ENCODE results near the gene MLYCD. TPM values are rescaled to one million over a fixed set of nuclear protein-coding genes. Genes with fewer than 3 reads are reported as not detected.

Gene MLYCD
- total and polyA plus RNA-seq, 7 donors, result 8.3 to 21.6 (median 14.7) TPM

- H3K27me3 ChIP-seq (ENCODE audit: insufficient read depth in 3 of 3, low read length in 2 of 3), result no peaks in the 10 kb centered on the region
- no peak for TF ChIP-seq CTCF (IDR thresholded peaks at IDR 0.05)
- DNase-seq (no peak), ATAC-seq (no peak)
- no peaks in the 10 kb centered on the region for H3K36me3 ChIP-seq (ENCODE audit: insufficient read depth in 1 of 2, low read depth in 1 of 2)
- H3K4me3 ChIP-seq, result no peak overlapping the region
- intact Hi-C loops (cut with DNase I), result no loop called here
- no peaks in the 10 kb centered on the region for H3K9me3 ChIP-seq
- no peaks in the 10 kb centered on the region for H3K4me1 ChIP-seq
- WGBS, 3 donors, result 82 to 91% (median 87%) methylated on average over 11 of the region's 11 CpGs
- H3K27ac ChIP-seq, result no peak overlapping the region
Observed at GRCh38 chr16:83852774-83853173, 46.1 kb upstream of the MLYCD start.

- no peaks in the 10 kb centered on the region for H3K4me1 ChIP-seq
- no peak overlapping the region for H3K4me3 ChIP-seq
- DNase-seq, result no peak
- no peak for ATAC-seq
- peaks cover 0 to 2% (median 0%) of the 10 kb centered on the region in 3 donors for H3K27me3 ChIP-seq (ENCODE audit: insufficient read depth in 3 of 3, low read length in 2 of 3)
- H3K9me3 ChIP-seq, result no peaks in the 10 kb centered on the region
- 95 to 96% (median 96%) methylated on average over 8 of the region's 8 CpGs for WGBS, 3 donors
- H3K36me3 ChIP-seq (ENCODE audit: insufficient read depth in 1 of 2, low read depth in 1 of 2), result no peaks in the 10 kb centered on the region
- no peak for TF ChIP-seq CTCF (IDR thresholded peaks at IDR 0.05)
- intact Hi-C loops (cut with DNase I), result no loop called here
- H3K27ac ChIP-seq, result no peak overlapping the region
Observed at GRCh38 chr16:83853834-83854233, 45.1 kb upstream of the MLYCD start.

- DNase-seq (no peak), ATAC-seq (no peak)
- 86 to 90% (median 87%) methylated on average over 9 of the region's 9 CpGs for WGBS, 3 donors
- H3K27me3 ChIP-seq (ENCODE audit: insufficient read depth in 3 of 3, low read length in 2 of 3), result peaks cover 0 to 2% (median 0%) of the 10 kb centered on the region in 3 donors
- no peak overlapping the region for H3K4me3 ChIP-seq
- intact Hi-C loops (cut with DNase I), result no loop called here
- no peaks in the 10 kb centered on the region for H3K36me3 ChIP-seq (ENCODE audit: insufficient read depth in 1 of 2, low read depth in 1 of 2)
- no peak overlapping the region for H3K27ac ChIP-seq
- no peaks in the 10 kb centered on the region for H3K4me1 ChIP-seq
- no peaks in the 10 kb centered on the region for H3K9me3 ChIP-seq
- no peak for TF ChIP-seq CTCF (IDR thresholded peaks at IDR 0.05)
Observed at GRCh38 chr16:83854420-83854819, 44.5 kb upstream of the MLYCD start.

- Histone ChIP-seq H3K27me3 (ENCODE audit: insufficient read depth in 3 of 3, low read length in 2 of 3) (peaks cover 0 to 2% (median 0%) of the 10 kb centered on the region in 3 donors), H3K4me3 (no peak overlapping the region), H3K9me3 (no peaks in the 10 kb centered on the region), H3K4me1 (no peaks in the 10 kb centered on the region), H3K27ac (no peak overlapping the region), H3K36me3 (ENCODE audit: insufficient read depth in 1 of 2, low read depth in 1 of 2) (no peaks in the 10 kb centered on the region)
- no peak for TF ChIP-seq CTCF (IDR thresholded peaks at IDR 0.05)
- 58 to 72% (median 64%) methylated on average over 4 of the region's 4 CpGs for WGBS, 3 donors
- intact Hi-C loops (cut with DNase I), result no loop called here
- no peak for ATAC-seq
- DNase-seq, result no peak
Observed at GRCh38 chr16:83856792-83857191, 42.1 kb upstream of the MLYCD start.

- no peaks in the 10 kb centered on the region for H3K36me3 ChIP-seq (ENCODE audit: insufficient read depth in 1 of 2, low read depth in 1 of 2)
- DNase-seq, result no peak
- H3K27me3 ChIP-seq (ENCODE audit: insufficient read depth in 3 of 3, low read length in 2 of 3), result peaks cover 0 to 2% (median 0%) of the 10 kb centered on the region in 3 donors
- H3K9me3 ChIP-seq, result no peaks in the 10 kb centered on the region
- TF ChIP-seq CTCF (IDR thresholded peaks at IDR 0.05), result no peak
- ATAC-seq, result no peak
- intact Hi-C loops (cut with DNase I), result no loop called here
- 80 to 85% (median 81%) methylated on average over 8 of the region's 8 CpGs for WGBS, 3 donors
- H3K27ac ChIP-seq, result no peak overlapping the region
- no peak overlapping the region for H3K4me3 ChIP-seq
- no peaks in the 10 kb centered on the region for H3K4me1 ChIP-seq
Observed at GRCh38 chr16:83859265-83859664, 39.6 kb upstream of the MLYCD start.
